A549 (cell line): ENCODE measurements around the gene PRR15L.

Experiments
- EP300 ChIP-seq, 2 experiments: fragments of >200 bp; sonication (Bioruptor Twin); formaldehyde crosslinking; IDR thresholded peaks; 2 replicates in 1 of 2; 3 replicates in 1 of 2; pipeline ENCODE4 v1.6.1; 2016 to 2017
- KDM5A ChIP-seq: fragments of 200-600 bp; sonication (generic); IDR thresholded peaks from 2 replicates; pipeline ENCODE4 v1.6.1; 2016; ENCODE audit warnings: antibody characterized with exemption, mild to moderate bottlenecking
- POLR2A ChIP-seq: IDR thresholded peaks from 2 replicates; pipeline ENCODE4 v1.6.1; 2012; ENCODE audit warnings: mild to moderate bottlenecking, low read length
- RCOR1 ChIP-seq: fragments of 150-350 bp; IDR thresholded peaks from 2 replicates; pipeline ENCODE4 v1.6.1; 2014; ENCODE audit warnings: antibody characterized with exemption, low read length, low read depth
- RFX5 ChIP-seq: fragments of 450-650 bp; IDR thresholded peaks from 2 replicates; pipeline ENCODE4 v1.7.1; 2014; ENCODE audit warnings: antibody characterized with exemption, mild to moderate bottlenecking, moderate library complexity
- TF ChIP-seq, protein P1 (sequence below): fragments of >200 bp; sonication (Bioruptor Twin); formaldehyde crosslinking; IDR thresholded peaks from 3 replicates; pipeline ENCODE4 v1.5.1; 2016
- TF ChIP-seq, protein P2 (sequence below): IDR thresholded peaks from 2 replicates; pipeline ENCODE4 v1.6.1; 2012
- TF ChIP-seq, protein P3 (sequence below): IDR thresholded peaks from 2 replicates; pipeline ENCODE4 v1.6.1; 2012

DNA sequence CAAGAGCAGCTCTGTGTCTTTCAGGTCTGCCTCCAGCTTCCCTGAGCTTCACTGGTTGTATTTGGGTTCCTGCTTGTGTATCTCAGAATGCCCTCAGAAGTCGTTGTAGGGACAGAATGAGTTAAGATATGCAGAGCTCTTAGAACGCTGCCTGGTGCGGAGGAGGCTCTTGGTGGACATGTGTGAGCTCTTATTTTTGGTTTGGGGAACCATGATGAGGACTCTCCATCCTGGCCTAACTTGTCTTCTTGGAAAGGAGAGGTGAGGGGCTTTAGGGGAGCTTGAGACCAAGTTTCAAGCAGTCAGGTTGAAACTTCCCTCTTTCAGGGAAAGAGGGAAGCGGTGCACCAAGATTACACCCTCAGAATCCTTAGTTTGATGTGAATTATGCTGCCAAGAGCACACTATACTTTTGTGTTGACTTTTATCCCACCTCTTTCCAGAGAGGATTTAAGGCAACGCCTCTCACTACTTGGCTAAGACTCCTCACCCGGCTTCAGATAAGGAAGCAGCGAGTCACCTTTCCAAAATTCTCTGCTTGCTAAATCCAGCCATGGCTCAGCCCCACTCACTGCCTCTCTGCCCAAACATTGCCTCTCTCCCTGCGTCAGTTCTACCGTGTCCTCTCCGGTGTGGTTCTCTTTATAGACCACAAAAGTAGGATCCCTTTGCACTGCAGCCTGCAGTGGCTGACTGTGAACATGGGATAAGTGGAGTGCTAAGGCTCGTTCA, 26.0 kb upstream of the PRR15L start:
- TF ChIP-seq, protein P1, sequence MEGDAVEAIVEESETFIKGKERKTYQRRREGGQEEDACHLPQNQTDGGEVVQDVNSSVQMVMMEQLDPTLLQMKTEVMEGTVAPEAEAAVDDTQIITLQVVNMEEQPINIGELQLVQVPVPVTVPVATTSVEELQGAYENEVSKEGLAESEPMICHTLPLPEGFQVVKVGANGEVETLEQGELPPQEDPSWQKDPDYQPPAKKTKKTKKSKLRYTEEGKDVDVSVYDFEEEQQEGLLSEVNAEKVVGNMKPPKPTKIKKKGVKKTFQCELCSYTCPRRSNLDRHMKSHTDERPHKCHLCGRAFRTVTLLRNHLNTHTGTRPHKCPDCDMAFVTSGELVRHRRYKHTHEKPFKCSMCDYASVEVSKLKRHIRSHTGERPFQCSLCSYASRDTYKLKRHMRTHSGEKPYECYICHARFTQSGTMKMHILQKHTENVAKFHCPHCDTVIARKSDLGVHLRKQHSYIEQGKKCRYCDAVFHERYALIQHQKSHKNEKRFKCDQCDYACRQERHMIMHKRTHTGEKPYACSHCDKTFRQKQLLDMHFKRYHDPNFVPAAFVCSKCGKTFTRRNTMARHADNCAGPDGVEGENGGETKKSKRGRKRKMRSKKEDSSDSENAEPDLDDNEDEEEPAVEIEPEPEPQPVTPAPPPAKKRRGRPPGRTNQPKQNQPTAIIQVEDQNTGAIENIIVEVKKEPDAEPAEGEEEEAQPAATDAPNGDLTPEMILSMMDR: no peak
- TF ChIP-seq POLR2A (no peak), RFX5 (no peak), KDM5A (no peak), RCOR1 (no peak), EP300 (IDR thresholded peaks at IDR 0.05) (no peak)
- TF ChIP-seq, protein P2, sequence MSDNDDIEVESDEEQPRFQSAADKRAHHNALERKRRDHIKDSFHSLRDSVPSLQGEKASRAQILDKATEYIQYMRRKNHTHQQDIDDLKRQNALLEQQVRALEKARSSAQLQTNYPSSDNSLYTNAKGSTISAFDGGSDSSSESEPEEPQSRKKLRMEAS: no peak
- TF ChIP-seq, protein P3, sequence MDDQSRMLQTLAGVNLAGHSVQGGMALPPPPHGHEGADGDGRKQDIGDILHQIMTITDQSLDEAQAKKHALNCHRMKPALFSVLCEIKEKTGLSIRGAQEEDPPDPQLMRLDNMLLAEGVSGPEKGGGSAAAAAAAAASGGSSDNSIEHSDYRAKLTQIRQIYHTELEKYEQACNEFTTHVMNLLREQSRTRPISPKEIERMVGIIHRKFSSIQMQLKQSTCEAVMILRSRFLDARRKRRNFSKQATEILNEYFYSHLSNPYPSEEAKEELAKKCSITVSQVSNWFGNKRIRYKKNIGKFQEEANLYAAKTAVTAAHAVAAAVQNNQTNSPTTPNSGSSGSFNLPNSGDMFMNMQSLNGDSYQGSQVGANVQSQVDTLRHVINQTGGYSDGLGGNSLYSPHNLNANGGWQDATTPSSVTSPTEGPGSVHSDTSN: no peak
